ENCODE data around the gene MAP2K6.

The MAP2K6 gene

DNA sequence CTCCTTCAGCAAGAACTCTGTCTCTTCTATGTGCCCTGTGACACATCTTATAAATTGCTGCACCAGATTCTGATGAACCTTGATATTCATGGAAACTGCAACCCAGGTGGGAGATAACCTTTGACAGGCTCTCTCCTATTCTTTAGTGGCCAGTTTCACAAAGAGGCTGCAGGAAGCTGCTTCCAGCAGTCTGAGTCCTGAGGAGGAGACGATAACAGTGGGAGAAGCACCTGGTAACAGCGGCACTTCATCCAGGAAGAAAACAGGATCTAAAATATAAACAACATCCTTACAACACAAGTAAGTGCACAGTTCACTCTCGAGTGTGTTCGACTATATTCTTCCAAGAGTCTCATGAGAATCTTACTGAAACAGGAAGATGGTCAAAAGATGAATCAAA lies 180.1 kb downstream of the MAP2K6 start:
- no peak for TF ChIP-seq ZFX (IDR thresholded peaks at IDR 0.05)
- TF ChIP-seq, protein P1, sequence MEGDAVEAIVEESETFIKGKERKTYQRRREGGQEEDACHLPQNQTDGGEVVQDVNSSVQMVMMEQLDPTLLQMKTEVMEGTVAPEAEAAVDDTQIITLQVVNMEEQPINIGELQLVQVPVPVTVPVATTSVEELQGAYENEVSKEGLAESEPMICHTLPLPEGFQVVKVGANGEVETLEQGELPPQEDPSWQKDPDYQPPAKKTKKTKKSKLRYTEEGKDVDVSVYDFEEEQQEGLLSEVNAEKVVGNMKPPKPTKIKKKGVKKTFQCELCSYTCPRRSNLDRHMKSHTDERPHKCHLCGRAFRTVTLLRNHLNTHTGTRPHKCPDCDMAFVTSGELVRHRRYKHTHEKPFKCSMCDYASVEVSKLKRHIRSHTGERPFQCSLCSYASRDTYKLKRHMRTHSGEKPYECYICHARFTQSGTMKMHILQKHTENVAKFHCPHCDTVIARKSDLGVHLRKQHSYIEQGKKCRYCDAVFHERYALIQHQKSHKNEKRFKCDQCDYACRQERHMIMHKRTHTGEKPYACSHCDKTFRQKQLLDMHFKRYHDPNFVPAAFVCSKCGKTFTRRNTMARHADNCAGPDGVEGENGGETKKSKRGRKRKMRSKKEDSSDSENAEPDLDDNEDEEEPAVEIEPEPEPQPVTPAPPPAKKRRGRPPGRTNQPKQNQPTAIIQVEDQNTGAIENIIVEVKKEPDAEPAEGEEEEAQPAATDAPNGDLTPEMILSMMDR (conservative IDR thresholded peaks at IDR 0.05), result no peak
- no peak overlapping the region for H3K27ac ChIP-seq

DNA sequence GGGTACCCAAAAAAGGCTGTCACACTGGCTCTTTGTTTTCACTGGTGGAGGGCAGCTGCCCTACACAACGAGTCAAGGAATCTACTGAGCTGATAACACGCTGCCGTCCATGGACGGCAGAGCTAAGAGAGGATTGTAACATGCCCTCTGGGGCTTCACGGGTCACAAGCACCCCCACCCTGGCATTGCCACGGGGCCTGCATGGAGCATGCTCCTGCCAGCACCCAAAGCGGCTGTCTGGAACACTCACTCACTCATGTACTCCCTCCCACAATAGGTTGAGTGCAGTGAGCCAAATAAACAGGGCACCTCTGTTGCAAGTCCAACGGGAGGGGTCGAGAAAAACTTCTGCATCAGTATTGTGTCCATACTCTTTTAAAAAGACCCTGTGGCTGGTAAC lies 181.6 kb downstream of the MAP2K6 start:
- no peak overlapping the region for H3K27ac ChIP-seq
- TF ChIP-seq, protein P1 (conservative IDR thresholded peaks at IDR 0.05), result no peak
- TF ChIP-seq ZFX (IDR thresholded peaks at IDR 0.05), result no peak

DNA sequence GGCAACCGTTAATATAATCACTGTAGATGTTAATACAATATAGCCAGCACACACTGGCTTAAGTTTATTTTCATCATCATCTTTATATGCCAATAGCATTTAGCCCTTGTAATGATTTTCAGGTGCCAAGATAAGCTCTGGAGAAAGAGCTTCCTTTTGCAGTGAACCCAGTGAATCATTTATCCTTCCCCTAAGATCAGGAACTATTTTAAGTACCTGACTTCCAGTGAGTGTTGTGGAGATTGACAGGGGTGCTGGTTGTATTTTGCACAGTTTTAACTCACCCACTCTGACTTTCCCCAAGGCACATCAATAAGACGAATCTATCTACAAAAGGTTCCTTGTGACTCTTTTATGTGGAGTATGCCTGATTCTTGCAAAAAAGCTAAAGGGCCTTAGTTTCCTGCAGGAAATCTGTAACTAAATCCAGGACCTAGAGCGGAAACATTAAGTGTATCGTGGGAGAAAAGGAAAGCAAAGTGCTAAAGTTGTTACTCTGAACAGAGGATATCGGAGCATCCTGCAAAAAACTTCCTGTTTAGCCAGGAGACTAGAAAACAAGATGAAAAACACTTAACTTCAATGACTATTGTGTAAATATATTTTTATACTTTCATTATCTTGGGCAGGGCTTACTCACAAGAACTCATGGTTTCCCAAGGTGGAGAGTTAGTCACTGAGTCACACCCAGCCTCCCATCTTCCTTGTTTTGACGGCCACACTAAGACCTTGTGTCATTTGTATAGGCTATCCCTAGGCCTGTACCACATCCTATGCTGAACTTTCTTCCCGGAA lies 183.6 kb downstream of the MAP2K6 start:
- no peak for TF ChIP-seq ZFX (IDR thresholded peaks at IDR 0.05)
- TF ChIP-seq, protein P1 (conservative IDR thresholded peaks at IDR 0.05), result no peak
- H3K27ac ChIP-seq, result no peak overlapping the region

DNA sequence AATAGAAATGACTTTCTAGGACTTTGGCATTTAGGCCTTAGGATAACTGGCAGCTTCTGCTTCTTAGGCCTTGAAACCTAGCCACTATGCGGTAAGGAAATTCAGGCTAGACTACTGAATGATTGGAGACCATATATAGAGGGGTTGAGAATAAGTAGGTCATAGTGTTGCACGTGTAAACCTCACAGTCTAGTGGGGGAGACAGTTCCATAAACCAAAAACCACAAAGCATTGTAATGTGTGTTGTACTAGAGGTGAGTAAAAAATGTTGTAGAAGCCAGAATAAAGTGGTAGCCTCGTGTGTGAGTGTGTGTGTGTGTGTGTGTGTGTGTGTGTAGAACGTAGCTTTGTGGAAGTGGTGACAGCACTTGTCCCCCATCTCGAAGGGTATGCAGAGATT lies 188.5 kb downstream of the MAP2K6 start:
- H3K27ac ChIP-seq, result no peak overlapping the region
- no peak for TF ChIP-seq ZFX (IDR thresholded peaks at IDR 0.05)

Measured in C4-2B (cell line).